ENCODE measurements around the gene SYDE1. TPM values are rescaled to one million over a fixed set of nuclear protein-coding genes. Genes with fewer than 3 reads are reported as not detected.
A peak's percentile ranks its signal among the peaks of the same experiment; 100 is the strongest.

The SYDE1 gene
- total RNA-seq, 1 donor from 2014 or later, result 31.9 TPM

DNA sequence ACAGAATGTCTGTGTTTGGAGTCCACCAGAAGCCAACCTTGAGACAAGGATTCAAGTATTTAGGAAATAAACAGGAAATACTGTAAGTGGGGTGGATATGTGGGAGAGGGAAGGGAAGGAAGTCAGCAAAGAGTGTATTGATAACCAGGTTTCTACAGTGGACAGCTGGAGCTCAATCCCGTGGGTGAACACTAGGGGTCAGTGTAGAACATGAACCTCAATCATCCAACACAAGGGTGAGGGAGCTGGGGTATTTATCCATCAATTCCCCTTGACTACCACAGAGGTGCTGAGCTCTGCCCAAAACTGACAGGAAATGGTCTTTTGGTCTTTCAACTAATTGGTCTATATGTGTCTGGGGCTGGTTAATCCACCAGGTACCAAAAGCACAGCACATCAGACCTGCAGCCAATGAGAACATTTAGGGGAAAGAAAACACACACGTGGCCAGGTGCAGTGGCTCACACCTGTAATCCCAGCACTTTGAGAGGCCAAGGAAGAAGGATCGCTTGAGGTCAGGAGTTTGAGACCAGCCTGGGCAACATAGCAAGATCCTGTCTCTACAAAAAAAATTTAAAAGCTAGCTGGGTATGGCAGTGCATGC, 5.6 kb upstream of the SYDE1 start:
- no peaks in the 10 kb centered on the region for H3K4me1 ChIP-seq
- H3K27ac ChIP-seq, result no peak overlapping the region
- DNase-seq (ENCODE audit: extremely low spot score in 2 of 2), result no peak
- TF ChIP-seq POLR2A (IDR thresholded peaks at IDR 0.05) (no peak), CTCF (IDR thresholded peaks at IDR 0.05) (peak; percentile 26 to 51 (median 40)), POLR2AphosphoS5 (IDR thresholded peaks at IDR 0.05; ENCODE audit: insufficient read depth in 1 of 2, low read depth in 1 of 2) (peak in 1 of 2 donors; percentile 10)
- intact Hi-C loops (cut with DNase I), result no loop called here
- no peaks in the 10 kb centered on the region for H3K36me3 ChIP-seq
- no peak overlapping the region for H3K4me3 ChIP-seq
- H3K27me3 ChIP-seq, result no peaks in the 10 kb centered on the region
- no peaks in the 10 kb centered on the region for H3K9me3 ChIP-seq

DNA sequence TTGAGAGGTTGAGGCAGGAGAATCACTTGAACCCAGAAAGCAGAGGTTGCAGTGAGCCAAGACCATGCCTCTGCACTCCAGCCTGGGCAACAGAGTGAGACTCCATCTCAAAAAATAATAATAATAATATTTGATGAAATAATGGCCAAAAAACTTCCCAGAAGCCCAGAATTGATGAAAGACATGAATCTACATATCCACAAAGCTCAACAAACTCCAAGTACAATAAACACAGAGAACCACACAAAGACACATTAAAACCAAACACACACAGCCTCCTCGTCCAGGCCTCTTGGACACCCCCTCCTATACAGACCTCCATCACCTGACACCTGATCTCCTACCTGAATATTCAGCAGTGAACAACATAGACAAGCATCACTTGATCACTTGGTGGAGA, 3.2 kb upstream of the SYDE1 start:
- no peak overlapping the region for H3K4me3 ChIP-seq
- intact Hi-C loops (cut with DNase I), result no loop called here
- no peak overlapping the region for H3K27ac ChIP-seq
- peaks cover 16% of the 10 kb centered on the region for H3K4me1 ChIP-seq
- no peak for DNase-seq (ENCODE audit: extremely low spot score in 2 of 2)
- TF ChIP-seq CTCF (IDR thresholded peaks at IDR 0.05) (no peak), POLR2A (IDR thresholded peaks at IDR 0.05) (no peak), POLR2AphosphoS5 (IDR thresholded peaks at IDR 0.05; ENCODE audit: insufficient read depth in 1 of 2, low read depth in 1 of 2) (no peak)
- H3K27me3 ChIP-seq, result no peaks in the 10 kb centered on the region
- H3K9me3 ChIP-seq, result no peaks in the 10 kb centered on the region
- H3K36me3 ChIP-seq, result peaks cover 0 to under 1% of the 10 kb centered on the region in 2 donors

DNA sequence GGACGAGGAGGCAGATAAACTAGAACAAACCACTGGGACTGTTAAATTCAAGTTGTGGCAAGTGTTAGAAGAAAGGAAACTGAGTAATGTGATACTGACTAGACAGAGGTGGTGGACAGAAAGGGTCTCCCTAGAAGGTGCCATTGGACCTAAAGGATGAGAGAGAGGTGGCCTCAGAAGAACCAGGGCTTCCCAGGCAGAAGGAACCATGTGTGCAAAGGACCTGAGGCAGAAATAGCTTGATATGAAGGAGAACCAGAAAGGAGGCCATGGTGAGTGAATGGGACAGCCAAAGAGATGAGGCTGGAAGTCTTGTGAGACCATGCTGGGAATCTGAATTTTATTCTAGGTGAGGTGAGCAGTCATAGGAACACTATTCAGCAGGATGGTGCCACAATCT, 2.8 kb upstream of the SYDE1 start:
- DNase-seq (ENCODE audit: extremely low spot score in 2 of 2), result no peak
- peaks cover 0 to 4% of the 10 kb centered on the region in 2 donors for H3K36me3 ChIP-seq
- H3K4me1 ChIP-seq, result peaks cover 20% of the 10 kb centered on the region
- H3K27ac ChIP-seq, result no peak overlapping the region
- H3K9me3 ChIP-seq, result no peaks in the 10 kb centered on the region
- no peak for TF ChIP-seq POLR2A (IDR thresholded peaks at IDR 0.05)
- H3K4me3 ChIP-seq, result no peak overlapping the region
- intact Hi-C loops (cut with DNase I), result no loop called here
- no peaks in the 10 kb centered on the region for H3K27me3 ChIP-seq

GRCh38 chr19:15105044-15105443, 2.2 kb upstream of the SYDE1 start:
- no peak for DNase-seq (ENCODE audit: extremely low spot score in 2 of 2)
- TF ChIP-seq POLR2A (IDR thresholded peaks at IDR 0.05) (no peak), CTCF (IDR thresholded peaks at IDR 0.05) (no peak), POLR2AphosphoS5 (IDR thresholded peaks at IDR 0.05; ENCODE audit: insufficient read depth in 1 of 2, low read depth in 1 of 2) (no peak)
- Histone ChIP-seq H3K4me3 (no peak overlapping the region), H3K4me1 (peaks cover 20% of the 10 kb centered on the region), H3K27me3 (no peaks in the 10 kb centered on the region), H3K27ac (no peak overlapping the region), H3K36me3 (peaks cover 0 to 10% of the 10 kb centered on the region in 2 donors), H3K9me3 (no peaks in the 10 kb centered on the region)
- intact Hi-C loops (cut with DNase I), result no loop called here

DNA sequence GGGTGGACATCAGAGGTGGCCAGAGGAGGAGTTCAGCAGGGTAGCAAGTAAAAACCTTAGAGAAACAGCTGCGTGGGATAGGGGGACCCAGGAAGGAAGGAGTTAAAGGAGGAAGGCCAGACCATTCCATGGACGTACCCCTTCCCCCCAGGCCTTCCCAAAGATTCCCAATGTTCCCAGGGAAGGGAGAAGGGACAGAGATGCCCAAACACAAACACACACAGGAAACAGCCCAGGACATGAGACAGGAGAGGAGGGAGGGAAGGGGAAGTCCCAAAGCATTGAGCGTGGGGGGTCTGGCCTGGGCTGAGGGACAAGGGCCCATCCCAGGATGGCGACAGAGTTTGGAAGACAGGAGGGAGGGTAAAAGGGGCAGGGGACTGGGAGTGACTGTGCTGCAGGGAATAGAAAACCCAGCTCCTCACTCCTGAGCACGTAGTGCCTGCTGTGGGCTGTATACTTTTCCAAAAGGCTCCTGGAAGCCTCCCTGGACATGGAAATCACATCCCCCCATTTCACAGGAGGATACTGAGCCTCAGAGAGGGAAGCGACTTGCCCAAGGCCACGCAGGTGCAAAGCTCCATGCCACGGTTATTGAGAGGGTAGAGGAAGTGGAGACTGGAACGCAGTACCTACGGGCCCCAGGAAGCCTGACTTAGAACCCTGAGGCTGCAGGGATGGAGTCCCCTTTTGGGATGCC, 1.1 kb downstream of the SYDE1 start:
- Histone ChIP-seq H3K27me3 (no peaks in the 10 kb centered on the region), H3K4me3 (peak overlapping the region; percentile 59 to 75), H3K9me3 (no peaks in the 10 kb centered on the region), H3K4me1 (peaks cover 20% of the 10 kb centered on the region), H3K36me3 (peaks cover 0 to 28% of the 10 kb centered on the region in 2 donors), H3K27ac (peak overlapping the region; percentile 87)
- intact Hi-C loops (cut with DNase I), result no loop called here
- DNase-seq (ENCODE audit: extremely low spot score in 2 of 2), result no peak
- TF ChIP-seq POLR2A (IDR thresholded peaks at IDR 0.05), result no peak
- no peak for TF ChIP-seq POLR2AphosphoS5 (IDR thresholded peaks at IDR 0.05; ENCODE audit: insufficient read depth in 1 of 2, low read depth in 1 of 2)
- TF ChIP-seq CTCF (IDR thresholded peaks at IDR 0.05), result no peak
